ENCODE results near the gene RAB10.

RAB10 gene

DNA sequence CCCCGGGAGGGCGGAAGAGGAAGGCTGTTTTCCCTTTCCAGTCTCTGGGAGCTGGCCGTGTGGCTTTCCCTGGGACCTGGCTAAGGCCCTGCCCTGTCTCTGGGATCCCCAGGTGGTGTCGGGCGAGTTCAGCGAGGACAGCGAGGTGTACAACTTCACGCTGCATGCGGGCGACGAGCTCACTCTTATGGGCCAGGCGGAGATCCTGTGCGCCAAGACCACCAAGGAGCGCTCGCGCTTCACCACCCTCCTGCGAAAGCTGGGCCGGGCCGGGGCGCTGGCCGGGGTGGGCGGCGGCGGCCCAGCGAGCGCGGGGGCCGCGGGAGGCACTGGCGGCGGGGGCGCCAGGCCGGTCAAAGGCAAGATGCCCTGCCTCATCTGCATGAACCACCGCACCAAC is 150.2 kb downstream of the RAB10 start:
- no peak for DNase-seq

DNA sequence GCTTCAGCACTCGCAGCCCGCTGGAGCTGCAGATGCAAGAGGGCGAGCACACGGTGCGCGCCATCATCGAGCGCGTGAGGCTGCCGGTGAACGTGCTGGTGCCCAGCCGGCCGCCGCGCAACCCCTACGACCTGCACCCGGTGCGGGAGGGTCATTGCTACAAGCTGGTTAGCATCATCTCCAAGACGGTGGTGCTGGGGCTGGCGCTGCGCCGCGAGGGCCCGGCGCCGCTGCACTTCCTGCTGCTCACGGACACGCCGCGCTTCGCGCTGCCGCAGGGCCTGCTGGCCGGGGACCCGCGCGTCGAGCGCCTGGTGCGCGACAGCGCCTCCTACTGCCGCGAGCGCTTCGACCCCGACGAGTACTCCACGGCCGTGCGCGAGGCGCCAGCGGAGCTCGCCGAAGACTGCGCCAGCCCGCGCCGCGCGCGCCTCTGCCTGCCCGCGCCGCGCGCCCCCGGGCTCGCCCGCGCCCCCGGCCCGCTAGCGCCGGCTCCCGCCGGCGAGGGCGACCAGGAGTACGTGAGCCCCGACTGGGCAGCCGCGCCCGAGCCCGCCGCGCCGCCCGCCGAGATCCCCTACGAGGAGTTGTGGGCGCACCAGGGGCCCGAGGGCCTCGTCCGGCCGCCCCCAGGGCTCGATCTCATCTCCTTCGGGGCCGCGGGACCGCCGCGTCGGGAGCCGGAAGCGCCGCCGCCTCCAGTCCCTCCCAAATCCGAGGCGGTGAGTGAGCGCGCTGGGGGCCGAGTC is 150.8 kb downstream of the RAB10 start:
- DNase-seq, result peak; percentile 89

DNA sequence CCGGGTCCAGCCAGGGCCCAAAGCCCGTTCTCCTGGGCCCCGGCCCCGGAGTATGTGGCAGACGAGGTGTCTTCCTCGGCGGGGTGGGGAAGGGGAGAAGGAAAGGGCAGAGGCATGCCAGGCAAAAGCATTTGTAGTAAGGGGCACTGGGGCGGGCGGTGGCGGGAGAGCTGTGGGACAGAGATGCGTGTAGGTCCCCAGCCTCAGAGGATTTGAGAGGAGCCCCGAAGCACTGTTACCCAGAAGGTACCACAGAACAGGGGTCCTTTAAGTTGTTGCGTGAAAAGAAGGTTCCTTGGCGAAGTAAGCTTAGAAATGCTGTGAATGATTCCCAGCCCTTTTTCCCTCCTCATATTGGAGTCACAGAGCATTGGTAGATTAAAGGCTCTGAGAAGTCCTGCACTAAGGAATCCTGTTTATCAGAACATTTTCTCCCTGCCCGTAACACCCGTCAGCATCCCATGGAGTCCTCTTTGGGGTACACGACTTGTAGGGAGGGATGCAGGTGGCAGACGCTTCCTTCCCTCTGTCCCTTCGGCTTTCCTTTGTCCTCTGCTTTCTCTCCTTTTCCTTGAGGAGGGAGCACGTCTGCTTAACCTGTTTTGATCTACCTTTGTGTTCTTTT is 151.5 kb downstream of the RAB10 start:
- DNase-seq, result no peak

DNA sequence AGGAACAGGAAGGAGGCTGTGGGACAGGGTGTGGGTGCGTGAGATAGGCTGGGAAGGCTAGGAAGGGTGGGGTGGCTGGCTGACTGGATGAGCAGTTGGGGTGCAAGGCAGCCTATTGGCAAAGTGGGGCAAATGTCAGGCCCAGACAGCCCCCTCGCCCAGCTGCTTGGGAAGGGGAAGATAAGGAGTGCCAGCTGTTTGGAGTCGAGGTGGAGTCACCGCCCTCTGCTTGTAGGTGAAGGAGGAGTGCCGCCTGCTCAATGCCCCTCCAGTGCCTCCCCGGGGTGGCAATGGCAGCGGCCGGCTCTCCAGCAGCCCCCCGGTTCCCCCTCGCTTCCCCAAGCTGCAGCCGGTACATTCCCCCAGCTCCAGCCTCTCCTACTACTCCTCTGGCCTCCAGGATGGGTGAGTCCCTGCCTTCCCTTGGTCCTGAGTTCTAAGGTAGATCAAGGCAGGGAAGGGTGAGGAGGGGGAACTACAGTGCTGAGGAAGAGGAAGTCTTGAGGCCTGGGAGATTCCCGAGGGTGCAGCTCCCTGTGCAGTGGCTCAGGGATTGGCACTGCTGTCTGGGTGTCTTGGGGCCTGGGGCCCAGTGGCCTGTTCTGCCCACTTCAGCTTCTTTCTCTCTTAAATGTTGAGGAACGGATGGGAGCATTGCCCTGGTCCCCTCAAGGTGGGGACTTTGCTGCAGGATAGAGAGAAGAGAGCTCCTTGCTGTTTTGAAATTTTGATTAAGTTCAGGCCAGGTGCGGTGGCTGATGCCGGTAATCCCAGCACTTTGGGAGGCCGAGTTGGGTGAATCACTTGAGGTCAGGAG is 152.3 kb downstream of the RAB10 start:
- no peak for DNase-seq
